Stimulated activated CD8-positive, alpha-beta memory T cell treated with anti-CD3 and anti-CD28 coated beads, Interleukin-7, amount 100 ng/mL, for 1 hour (primary cell): ENCODE data around the gene ARHGAP30.
"Not testable (repeated sequence)": the region's sequence is repeated elsewhere in the genome, so short reads cannot be mapped to it uniquely, and the experiment has no call there.

Experiments
- DNase-seq, 2 donors: peaks; one replicate each; pipeline ENCODE4 v3.0.0-alpha.2; 2020; ENCODE audit warnings: low read depth in 2 of 2

Gene ARHGAP30

DNA sequence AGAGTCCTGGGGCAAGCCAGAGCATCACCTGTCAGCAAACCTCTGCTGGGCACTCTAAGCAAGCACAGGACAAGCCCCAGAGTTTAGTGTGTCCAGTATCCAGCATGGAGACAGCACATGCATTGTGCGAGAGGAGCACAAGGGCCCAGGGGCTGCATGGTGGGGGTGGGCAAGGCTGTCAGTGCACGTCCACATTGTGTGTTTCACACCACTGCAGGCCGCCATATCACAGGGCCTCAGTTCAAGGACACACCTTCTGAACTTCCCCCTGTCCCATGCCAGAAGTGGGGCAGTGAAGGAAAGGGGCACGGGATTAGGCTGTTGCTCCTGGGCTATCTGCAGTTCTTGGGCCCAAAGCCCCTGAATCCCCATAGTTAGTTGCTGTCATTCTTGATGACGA, 30.1 kb downstream of the ARHGAP30 start:
- no peak for DNase-seq

- DNase-seq: no peak
These were observed 30.5 kb downstream of the ARHGAP30 start for GRCh38 chr1:161039154-161039545.

DNA sequence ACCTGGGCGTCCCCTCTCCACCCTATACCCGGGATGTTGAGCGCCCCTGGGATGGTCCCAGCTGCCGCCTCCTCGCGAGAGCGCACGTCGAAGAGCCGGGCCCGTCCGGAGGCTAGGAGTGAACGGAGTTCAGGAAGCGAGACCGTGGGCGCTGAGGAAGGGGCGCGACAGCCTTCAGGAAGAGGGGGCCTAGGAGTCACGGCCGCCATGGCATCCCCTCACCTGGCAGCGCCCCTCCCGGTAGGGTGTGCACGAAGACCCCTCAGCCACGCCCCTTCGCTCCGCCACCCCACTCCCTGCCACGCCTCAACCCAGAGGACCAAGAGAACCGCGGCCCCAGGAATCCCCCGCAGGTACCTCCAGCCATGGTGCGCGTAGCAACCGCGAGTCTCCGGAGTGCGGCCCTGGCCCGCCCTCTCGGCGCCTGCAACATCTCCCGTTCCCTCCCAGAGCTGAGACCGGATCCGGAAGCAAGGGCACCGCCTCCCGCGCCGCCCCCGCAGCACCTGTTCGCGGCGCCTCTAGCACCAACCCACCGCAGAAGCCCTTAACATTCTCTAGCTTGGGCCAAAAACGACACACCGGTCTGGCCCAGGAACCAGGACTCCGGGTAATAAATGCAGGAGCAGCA, 31.1 kb downstream of the ARHGAP30 start, which contains the start of gene TSTD1:
Gene TSTD1 (minus strand): TSS at position 442 of the 631 bp plus-strand sequence. CDS start 75 bp downstream, at position 367.
- peak; percentile 68 to 71 for DNase-seq

GRCh38 chr1:161037661-161038522, 31.8 kb downstream of the ARHGAP30 start:
- no peak for DNase-seq

DNA sequence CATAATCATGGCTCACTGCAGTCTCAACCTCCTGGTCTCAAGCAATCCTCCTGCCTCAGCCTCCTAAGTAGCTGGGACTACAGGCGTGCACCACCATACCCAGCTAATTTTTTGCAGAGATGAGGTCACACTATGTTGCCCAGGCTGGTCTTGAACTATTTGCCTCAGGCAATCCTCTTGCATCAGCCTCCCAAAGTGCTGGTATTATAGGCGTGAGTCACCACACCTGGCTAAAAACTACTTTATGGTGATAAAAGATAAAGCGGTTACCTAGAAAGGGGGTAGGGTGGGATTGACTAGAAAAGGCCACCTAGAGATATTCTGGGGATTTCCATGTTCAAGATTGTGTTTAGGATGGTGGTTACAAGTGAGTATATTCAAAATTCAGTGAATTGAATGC, 35.9 kb downstream of the ARHGAP30 start:
- no peak for DNase-seq

DNA sequence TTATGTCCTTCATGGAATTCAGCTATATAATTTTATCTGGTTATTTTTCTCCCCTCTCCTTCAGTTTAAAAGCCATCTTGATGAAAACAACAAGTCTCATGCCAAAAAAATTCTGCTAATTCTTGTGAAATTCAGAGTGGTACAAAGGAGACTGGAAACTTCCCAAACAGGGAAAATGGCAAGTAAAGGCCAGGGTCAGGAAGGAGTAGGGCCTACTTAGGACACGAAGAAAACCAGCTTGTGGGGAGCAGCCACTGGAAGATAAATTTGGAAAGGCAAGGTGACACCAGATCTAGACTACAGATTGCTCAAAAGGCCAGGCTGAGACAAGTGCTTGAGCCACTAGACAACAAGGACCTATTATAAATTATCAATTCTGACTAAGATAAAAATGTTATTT, 37.3 kb downstream of the ARHGAP30 start:
- no peak for DNase-seq

DNA sequence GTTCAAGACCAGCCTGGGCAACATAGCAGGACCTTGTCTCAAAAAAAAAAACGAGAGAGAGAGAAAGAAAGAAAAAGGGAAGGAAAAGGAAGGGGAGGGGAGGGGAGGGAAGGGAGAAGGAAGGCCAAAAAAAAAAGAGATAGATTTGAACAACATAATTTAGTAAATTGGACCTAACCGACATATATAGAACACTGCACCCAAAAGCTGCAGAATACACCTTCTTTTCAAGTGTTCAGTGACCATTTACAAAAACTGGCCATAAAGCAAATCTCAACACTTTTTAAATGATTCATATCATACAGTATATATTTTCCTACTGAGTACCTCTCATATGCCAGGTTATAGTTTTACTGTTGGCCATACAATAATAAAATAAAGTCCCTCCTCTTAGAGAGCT, 37.8 kb downstream of the ARHGAP30 start:
- no peak for DNase-seq

DNA sequence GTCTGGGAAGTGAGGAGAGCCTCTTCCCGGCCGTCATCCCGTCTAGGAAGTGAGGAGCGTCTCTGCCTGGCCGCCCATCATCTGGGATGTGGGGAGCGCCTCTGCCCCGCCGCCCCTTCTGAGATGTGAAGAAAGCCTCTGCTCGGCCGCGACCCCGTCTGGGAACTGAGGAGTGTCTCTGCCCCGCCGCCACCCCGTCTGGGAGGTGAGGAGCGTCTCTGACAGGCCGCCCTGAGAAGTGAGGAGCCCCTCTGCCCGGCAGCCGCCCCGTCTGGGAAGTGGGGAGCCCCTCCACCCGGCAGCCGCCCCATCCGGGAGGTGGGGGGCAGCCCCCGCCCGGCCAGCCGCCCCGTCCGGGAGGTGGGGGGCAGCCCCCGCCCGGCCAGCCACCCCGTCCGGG, 40.2 kb downstream of the ARHGAP30 start:
- not testable (repeated sequence) for DNase-seq

DNA sequence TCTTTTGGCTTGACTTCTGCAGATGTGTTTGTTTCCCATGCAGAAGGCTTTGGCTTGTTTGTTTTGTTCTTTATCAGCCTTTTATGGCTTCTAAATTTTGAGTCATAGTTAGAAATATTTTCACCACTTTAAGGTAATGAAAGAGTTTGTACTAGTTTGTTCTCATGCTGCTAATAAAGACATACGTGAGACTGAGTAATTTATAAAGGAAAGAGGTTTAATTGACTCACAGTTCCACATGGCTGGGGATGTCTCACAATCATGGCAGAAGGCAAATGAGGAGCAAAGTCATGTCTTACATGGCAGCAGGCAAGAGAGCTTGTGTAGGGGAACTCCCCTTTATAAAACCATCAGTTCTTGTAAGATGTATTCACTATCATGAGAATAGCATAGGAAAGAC, 42.7 kb downstream of the ARHGAP30 start:
- DNase-seq: not testable (repeated sequence)

- DNase-seq: not testable (repeated sequence)
These were observed 47.3 kb downstream of the ARHGAP30 start for GRCh38 chr1:161022432-161022831.

DNA sequence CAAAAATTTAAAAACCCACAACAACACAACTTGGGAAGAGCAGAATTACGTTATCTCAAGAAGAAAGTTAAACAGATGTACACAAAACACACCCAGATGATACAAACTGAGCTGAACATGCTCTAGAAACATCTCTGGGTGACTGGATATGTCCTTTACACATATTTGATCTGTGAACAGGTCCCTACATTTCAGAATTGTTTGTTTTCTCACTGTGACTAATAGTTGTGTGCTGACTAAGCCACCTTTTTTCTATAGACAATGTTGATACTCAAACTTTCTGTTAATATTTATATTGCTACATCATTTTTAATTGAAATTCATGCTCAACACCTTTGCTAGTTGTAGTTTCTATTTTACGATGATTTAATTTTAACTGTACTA, 47.7 kb downstream of the ARHGAP30 start:
- no peak for DNase-seq

DNA sequence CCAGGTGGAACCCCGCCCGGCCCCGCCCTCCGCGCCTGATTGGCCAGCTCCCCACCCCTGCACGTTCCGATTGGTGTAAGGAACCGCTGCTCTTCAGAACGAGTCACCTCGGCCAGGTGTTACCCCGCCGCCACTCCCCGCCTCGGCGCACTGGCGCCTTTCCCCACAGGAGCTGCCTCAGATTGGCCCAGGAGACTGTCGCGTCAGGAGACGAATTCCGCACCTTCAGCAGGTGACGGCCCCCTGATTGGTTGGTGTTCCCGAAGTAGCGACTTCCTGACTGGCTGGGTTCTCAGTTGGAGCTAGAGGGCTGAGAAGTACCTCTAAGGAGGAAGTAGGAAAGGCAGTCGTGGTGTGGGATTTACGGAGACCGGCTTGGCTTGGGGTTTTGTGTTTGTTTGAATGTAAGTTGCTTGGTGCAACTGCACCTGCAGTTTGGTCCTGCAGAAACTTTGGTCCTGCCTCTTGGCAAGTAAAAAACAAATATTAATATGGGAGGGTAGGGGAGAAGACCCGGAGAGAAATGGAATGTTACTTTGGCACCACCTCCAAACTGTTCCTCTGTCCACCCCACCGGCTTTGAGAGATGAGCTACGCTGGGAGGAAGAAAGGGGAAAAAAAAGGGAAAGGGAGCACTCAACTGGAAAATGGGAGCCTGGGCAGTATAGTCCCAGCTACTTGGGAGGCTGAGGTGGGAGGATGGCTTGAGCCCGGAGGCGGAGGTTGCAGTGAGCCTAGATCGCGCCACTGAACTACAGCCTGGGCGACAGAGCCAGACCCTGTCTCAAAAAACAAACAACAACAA, 48.3 kb downstream of the ARHGAP30 start:
- DNase-seq: peak; percentile 71 to 72

DNA sequence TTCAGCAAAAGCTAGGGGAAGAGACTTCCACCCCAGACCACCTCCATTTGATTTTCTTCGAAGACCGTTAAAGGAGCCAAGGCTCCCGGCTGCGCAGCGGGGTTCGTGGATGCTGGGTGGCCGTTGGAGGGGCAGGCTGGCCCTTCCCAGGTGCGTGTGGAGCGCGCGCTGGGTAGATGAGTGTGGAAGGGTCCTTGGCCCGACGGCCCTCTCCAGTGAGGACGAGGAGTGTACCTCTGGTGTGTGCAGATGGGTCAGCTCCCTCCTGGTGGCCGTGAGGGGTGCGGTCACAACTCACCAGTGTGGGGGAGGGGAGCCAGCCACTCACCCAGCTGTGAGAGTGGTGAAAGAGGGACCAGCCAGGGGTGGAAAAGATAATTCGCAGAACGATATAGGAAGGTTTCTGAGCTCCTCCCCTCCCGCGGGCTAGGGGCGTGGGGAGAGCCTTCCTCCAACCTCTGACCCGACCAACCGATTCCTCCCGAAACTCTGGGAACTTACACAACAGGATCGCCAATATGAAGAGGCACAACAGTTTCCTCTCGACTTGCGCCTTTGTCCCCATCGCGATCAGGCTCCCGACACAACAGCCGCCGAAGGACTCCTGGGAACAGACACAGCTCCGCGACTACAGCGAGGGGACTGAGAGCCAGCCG, 49.1 kb downstream of the ARHGAP30 start, which contains the start of gene F11R:
Gene F11R (minus strand): TSS at position 644 of the 656 bp plus-strand sequence. CDS start 79 bp downstream, at position 565.
- no peak for DNase-seq

DNA sequence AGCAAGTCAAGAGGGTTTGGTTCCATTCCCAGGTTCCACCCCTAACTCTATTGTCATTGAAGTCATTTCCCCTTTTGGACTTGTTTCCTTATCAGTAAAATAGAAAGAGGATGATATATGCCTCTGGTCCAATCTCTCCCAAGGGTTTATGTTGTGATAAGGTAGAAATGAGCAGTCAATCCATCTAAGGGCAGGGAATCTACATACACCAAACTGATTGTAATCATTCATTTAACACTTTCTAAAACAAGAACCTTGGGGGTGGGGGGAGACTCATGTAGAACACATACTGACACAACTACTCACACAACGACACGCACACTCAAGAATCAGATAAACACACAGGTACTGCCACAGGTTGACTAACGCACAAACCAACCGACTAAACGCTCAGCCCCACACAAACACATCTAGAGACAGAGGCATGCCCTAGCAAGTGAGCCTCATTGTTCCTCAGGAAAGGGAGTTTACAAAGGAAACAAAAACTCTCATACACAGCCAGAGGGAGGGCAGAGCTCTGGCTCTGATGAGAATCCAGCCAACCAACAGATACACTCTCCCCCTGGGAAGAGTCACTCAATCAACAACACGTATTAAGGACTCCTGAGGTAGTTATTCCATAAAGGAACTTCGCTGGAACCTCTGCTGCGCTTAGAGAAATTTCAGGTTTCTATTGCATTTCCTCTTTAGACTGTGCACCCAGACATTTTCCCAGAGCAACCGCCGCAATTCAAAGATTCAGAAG, 49.8 kb downstream of the ARHGAP30 start:
- no peak for DNase-seq

DNA sequence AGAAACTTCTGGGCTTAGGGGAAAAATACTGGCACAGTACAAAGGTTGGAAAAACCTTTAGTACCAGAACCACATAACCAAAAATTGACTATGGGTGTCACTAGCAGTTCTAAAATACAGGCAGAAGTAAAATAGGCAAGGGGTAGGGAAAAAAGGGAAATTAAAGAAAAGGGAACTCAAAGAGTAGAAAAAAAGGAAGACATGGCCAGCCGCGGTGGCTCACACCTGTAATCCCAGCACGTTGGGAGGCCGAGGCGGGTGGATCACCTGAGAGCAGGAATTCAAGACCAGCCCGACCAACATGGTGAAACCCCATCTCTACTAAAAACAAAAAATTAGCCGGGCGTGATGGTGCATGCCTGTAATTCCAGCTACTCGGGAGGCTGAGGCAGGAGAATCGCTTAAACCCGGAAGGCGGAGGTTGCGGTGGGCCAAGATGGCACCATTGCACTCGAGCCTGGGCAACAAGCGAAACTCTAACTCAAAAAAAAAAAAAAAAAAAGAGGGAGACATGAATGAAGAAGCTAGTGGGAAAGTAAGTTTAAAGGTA, 50.5 kb downstream of the ARHGAP30 start:
- DNase-seq: not testable (repeated sequence)

DNA sequence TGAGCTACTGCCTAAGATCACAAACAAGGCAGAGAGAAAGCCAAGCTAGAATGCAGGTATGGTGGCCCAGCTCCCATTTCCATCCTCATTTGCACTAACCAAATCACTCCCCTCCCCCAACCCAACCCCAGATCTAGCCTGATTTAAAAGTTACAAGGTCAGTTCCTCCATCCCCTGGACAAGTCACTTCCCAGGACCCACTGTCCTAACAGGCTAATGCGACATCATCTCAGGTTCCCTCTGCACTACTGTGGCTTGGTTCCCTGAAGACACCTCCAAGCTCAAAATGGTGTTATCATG, 51.1 kb downstream of the ARHGAP30 start:
- DNase-seq: no peak

DNA sequence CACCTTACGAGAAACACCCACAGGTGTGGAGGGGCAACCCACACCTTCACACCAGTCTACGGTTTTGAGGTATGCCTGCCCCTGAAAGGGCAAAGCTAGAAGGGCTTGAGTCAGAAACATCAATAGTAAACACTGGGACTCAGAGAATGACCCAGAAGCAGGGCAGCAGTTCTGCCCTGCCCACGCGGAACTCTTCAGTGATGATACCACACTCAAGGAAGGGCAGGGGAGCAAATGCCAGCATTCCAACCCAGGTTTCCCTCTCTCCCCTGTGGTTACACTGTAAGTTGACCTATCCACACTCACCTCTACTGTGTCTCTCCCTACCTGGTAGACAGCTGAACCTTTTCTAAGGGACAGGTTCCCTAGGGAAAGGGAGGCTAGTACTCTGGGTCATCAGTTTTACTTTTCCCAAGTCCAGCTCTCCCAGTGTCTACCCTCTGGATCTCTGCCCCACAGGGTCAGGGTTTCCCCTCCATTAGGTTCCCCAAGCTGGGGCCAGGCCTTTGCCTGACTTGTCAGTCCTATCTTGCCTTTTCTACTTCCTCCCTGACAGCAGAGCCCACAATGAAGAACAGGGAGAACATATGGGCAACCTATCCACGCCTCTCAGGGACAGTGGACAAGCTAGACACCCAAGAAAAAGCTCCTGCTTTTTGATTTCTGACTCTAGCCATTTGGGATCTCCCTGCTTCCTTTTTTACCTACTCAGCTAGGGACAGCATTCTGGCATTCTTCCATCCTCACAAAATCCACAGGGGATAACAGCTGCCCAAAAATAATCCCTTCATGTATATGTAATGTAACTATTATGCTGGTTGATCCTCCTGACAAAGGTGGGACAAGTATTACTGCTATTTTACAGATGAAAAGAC, 51.7 kb downstream of the ARHGAP30 start:
- no peak for DNase-seq

- not testable (repeated sequence) for DNase-seq
These were observed 52.5 kb downstream of the ARHGAP30 start for GRCh38 chr1:161017181-161017580.

GRCh38 chr1:161016683-161017082, 53.0 kb downstream of the ARHGAP30 start:
- not testable (repeated sequence) for DNase-seq
